DND-41 (cell line): Measurements from ENCODE around the gene SYT9.

Experiments
- ATAC-seq: fragments of 200-7000 bp; cut with Tn5 transposase; 3 replicates; pipeline ENCODE4 v1.9.1; 2021; ENCODE audit warnings: low read depth; ENCODE audit not compliant: insufficient read depth
- DNase-seq: peaks from one replicate; pipeline ENCODE4 v3.0.0-alpha.2; 2020
- H2AFZ ChIP-seq: 2 replicates; pipeline ENCODE4 v1.6.0; 2012; ENCODE audit warnings: low read depth, low read length
- H3K27ac ChIP-seq: 2 replicates; pipeline ENCODE4 v1.5.1; 2012; ENCODE audit warnings: low read length, inconsistent platforms
- H3K27me3 ChIP-seq: fragments of 200-600 bp; sonication (generic); 2 replicates; pipeline ENCODE4 v1.6.0; 2012; ENCODE audit warnings: low read length, mild to moderate bottlenecking, inconsistent platforms; ENCODE audit not compliant: insufficient read depth, poor library complexity
- H3K36me3 ChIP-seq: 2 replicates; pipeline ENCODE4 v1.5.1; 2012; ENCODE audit warnings: low read length, inconsistent platforms; ENCODE audit not compliant: insufficient read depth
- H3K4me1 ChIP-seq: 2 replicates; pipeline ENCODE4 v1.5.1; 2012; ENCODE audit warnings: mild to moderate bottlenecking, low read length; ENCODE audit not compliant: insufficient read depth
- H3K4me2 ChIP-seq: 2 replicates; pipeline ENCODE4 v1.6.0; 2012; ENCODE audit warnings: mild to moderate bottlenecking, moderate library complexity, low read length, inconsistent platforms; ENCODE audit not compliant: insufficient read depth
- H3K4me3 ChIP-seq, 2 experiments: fragments of 200-600 bp in 1 of 2; shearing (Covaris generic) in 1 of 2; 2 replicates each; pipeline ENCODE4 v1.5.1; 2012 to 2016; ENCODE audit warnings: inconsistent platforms in 2 of 2, low read length in 2 of 2, mild to moderate bottlenecking in 2 of 2, low read depth in 1 of 2, moderate library complexity in 1 of 2
- H3K79me2 ChIP-seq: 2 replicates; pipeline ENCODE4 v1.6.0; 2012; ENCODE audit warnings: low read length, inconsistent platforms; ENCODE audit not compliant: insufficient read depth
- H3K9ac ChIP-seq: 2 replicates; pipeline ENCODE4 v1.6.0; 2012; ENCODE audit warnings: low read depth, mild to moderate bottlenecking, inconsistent platforms, low read length, moderate library complexity
- H3K9me3 ChIP-seq: 2 replicates; pipeline ENCODE4 v1.5.1; 2012; ENCODE audit warnings: low read length, moderate library complexity, mild to moderate bottlenecking, inconsistent platforms; ENCODE audit not compliant: insufficient read depth, severe bottlenecking
- H4K20me1 ChIP-seq: 2 replicates; pipeline ENCODE4 v1.6.0; 2012; ENCODE audit warnings: low read length; ENCODE audit not compliant: insufficient read depth
- CTCF ChIP-seq: IDR thresholded peaks from 2 replicates; pipeline ENCODE4 v1.5.1; 2012; ENCODE audit warnings: borderline replicate concordance, low read length, moderate library complexity, mild to moderate bottlenecking; ENCODE audit not compliant: poor library complexity, severe bottlenecking; ENCODE audit errors: extremely low read depth
- EZH2 ChIP-seq: IDR thresholded peaks from 3 replicates; pipeline ENCODE4 v1.6.1; 2012; ENCODE audit warnings: borderline replicate concordance, low read depth, mild to moderate bottlenecking, moderate library complexity, low read length, inconsistent platforms; ENCODE audit not compliant: severe bottlenecking

SYT9 gene

GRCh38 chr11:7307836-7308235 lies 56.1 kb downstream of the SYT9 start:
- no peaks in the 10 kb centered on the region for H4K20me1 ChIP-seq
- DNase-seq (no peak), ATAC-seq (no peak)
- peaks cover 8% of the 10 kb centered on the region for H3K27me3 ChIP-seq
- no peaks in the 10 kb centered on the region for H3K4me1 ChIP-seq
- H3K36me3 ChIP-seq: no peaks in the 10 kb centered on the region
- H3K9ac ChIP-seq: no peak overlapping the region
- no peaks in the 10 kb centered on the region for H3K9me3 ChIP-seq
- no peak for TF ChIP-seq CTCF
- no peaks in the 10 kb centered on the region for H3K79me2 ChIP-seq
- H3K4me3 ChIP-seq: no peak overlapping the region
- H2AFZ ChIP-seq: no peak overlapping the region
- H3K4me2 ChIP-seq: no peak overlapping the region
- H3K27ac ChIP-seq: no peak overlapping the region

GRCh38 chr11:7311903-7312302 lies 60.2 kb downstream of the SYT9 start:
- Histone ChIP-seq H3K27ac (no peak overlapping the region), H4K20me1 (no peaks in the 10 kb centered on the region), H3K9ac (no peak overlapping the region), H3K9me3 (no peaks in the 10 kb centered on the region), H3K4me2 (no peak overlapping the region), H3K36me3 (no peaks in the 10 kb centered on the region), H3K79me2 (no peaks in the 10 kb centered on the region), H2AFZ (no peak overlapping the region), H3K4me1 (no peaks in the 10 kb centered on the region), H3K27me3 (peaks cover 8% of the 10 kb centered on the region), H3K4me3 (no peak overlapping the region)
- no peak for TF ChIP-seq CTCF
- ATAC-seq (no peak), DNase-seq (no peak)

- Histone ChIP-seq H3K9me3 (no peaks in the 10 kb centered on the region), H4K20me1 (no peaks in the 10 kb centered on the region), H3K4me2 (no peak overlapping the region), H3K4me1 (no peaks in the 10 kb centered on the region), H3K9ac (no peak overlapping the region), H3K4me3 (no peak overlapping the region), H3K27ac (no peak overlapping the region), H3K36me3 (no peaks in the 10 kb centered on the region), H3K27me3 (peaks cover 8% of the 10 kb centered on the region), H3K79me2 (no peaks in the 10 kb centered on the region), H2AFZ (no peak overlapping the region)
- DNase-seq (no peak), ATAC-seq (no peak)
- TF ChIP-seq CTCF: no peak
- TF ChIP-seq EZH2: no peak
These were observed 63.3 kb downstream of the SYT9 start for GRCh38 chr11:7314811-7315604.
